HEK293 (cell line): Measurements from ENCODE around the gene DLGAP3.
A peak's percentile ranks its signal among the peaks of the same experiment; 100 is the strongest.

Source experiments
- AEBP2 ChIP-seq: fragments of 450-650 bp; formaldehyde crosslinking; IDR thresholded peaks from 2 replicates; pipeline ENCODE4 v1.5.1; 2016; ENCODE audit warnings: missing biosample characterization, missing genetic modification characterization, borderline replicate concordance
- BCL11A ChIP-seq: fragments of 450-650 bp; formaldehyde crosslinking; IDR thresholded peaks from 2 replicates; pipeline ENCODE4 v1.5.1; 2016; ENCODE audit warnings: low read depth, missing biosample characterization, missing genetic modification characterization
- KLF7 ChIP-seq: fragments of 450-650 bp; formaldehyde crosslinking; IDR thresholded peaks from 2 replicates; pipeline ENCODE4 v1.5.1; 2016; ENCODE audit warnings: missing biosample characterization, missing genetic modification characterization, borderline replicate concordance
- MYNN ChIP-seq: fragments of 450-650 bp; formaldehyde crosslinking; IDR thresholded peaks from 2 replicates; pipeline ENCODE4 v1.5.1; 2016; ENCODE audit warnings: missing biosample characterization, missing genetic modification characterization, borderline replicate concordance
- PATZ1 ChIP-seq: fragments of 450-650 bp; formaldehyde crosslinking; IDR thresholded peaks from 2 replicates; pipeline ENCODE4 v1.5.1; 2016; ENCODE audit warnings: missing biosample characterization, missing genetic modification characterization
- PRDM10 ChIP-seq: fragments of 450-650 bp; formaldehyde crosslinking; IDR thresholded peaks from 2 replicates; pipeline ENCODE4 v1.5.1; 2016; ENCODE audit warnings: missing biosample characterization, missing genetic modification characterization
- SCRT1 ChIP-seq: fragments of 450-650 bp; formaldehyde crosslinking; IDR thresholded peaks from 2 replicates; pipeline ENCODE4 v1.5.1; 2016; ENCODE audit warnings: missing biosample characterization, missing genetic modification characterization, borderline replicate concordance
- SP3 ChIP-seq: fragments of 450-650 bp; formaldehyde crosslinking; IDR thresholded peaks from 2 replicates; pipeline ENCODE4 v1.5.1; 2016; ENCODE audit warnings: missing biosample characterization, missing genetic modification characterization
- ZBTB26 ChIP-seq: fragments of 450-650 bp; formaldehyde crosslinking; optimal IDR thresholded peaks from 2 replicates; pipeline ENCODE3; 2016; ENCODE audit warnings: missing biosample characterization, mild to moderate bottlenecking, missing genetic modification characterization
- ZNF132 ChIP-seq: fragments of 450-650 bp; formaldehyde crosslinking; IDR thresholded peaks from 2 replicates; pipeline ENCODE4 v1.5.1; 2017; ENCODE audit warnings: missing biosample characterization, missing genetic modification characterization, borderline replicate concordance
- ZNF138 ChIP-seq: fragments of 450-650 bp; formaldehyde crosslinking; IDR thresholded peaks from 2 replicates; pipeline ENCODE4 v1.5.1; 2016; ENCODE audit warnings: missing biosample characterization, missing genetic modification characterization, borderline replicate concordance
- ZNF24 ChIP-seq: fragments of 450-650 bp; formaldehyde crosslinking; IDR thresholded peaks from 2 replicates; pipeline ENCODE4 v1.5.1; 2016; ENCODE audit warnings: missing biosample characterization, missing genetic modification characterization
- ZNF292 ChIP-seq: fragments of 450-650 bp; formaldehyde crosslinking; IDR thresholded peaks from 2 replicates; pipeline ENCODE4 v1.5.1; 2016; ENCODE audit warnings: low read depth, missing biosample characterization, missing genetic modification characterization, borderline replicate concordance
- ZNF366 ChIP-seq: fragments of 450-650 bp; formaldehyde crosslinking; conservative IDR thresholded peaks from 2 replicates; pipeline ENCODE4 v1.5.1; 2016; ENCODE audit warnings: missing biosample characterization, missing genetic modification characterization
- ZNF426 ChIP-seq: fragments of 450-650 bp; formaldehyde crosslinking; IDR thresholded peaks from 2 replicates; pipeline ENCODE4 v1.5.1; 2017; ENCODE audit warnings: missing biosample characterization, missing genetic modification characterization, mild to moderate bottlenecking, inconsistent platforms, moderate library complexity
- ZNF549 ChIP-seq: fragments of 450-650 bp; IDR thresholded peaks from 2 replicates; pipeline ENCODE4 v1.5.1; 2018; ENCODE audit warnings: missing biosample characterization, missing genetic modification characterization, mild to moderate bottlenecking, inconsistent platforms, moderate library complexity
- ZNF560 ChIP-seq: fragments of 450-650 bp; formaldehyde crosslinking; IDR thresholded peaks from 2 replicates; pipeline ENCODE4 v1.5.1; 2017; ENCODE audit warnings: missing biosample characterization, missing genetic modification characterization, borderline replicate concordance
- ZNF610 ChIP-seq: fragments of 450-650 bp; formaldehyde crosslinking; IDR thresholded peaks from 2 replicates; pipeline ENCODE4 v1.5.1; 2016; ENCODE audit warnings: missing biosample characterization, missing genetic modification characterization, borderline replicate concordance
- ZNF664 ChIP-seq: fragments of 450-650 bp; formaldehyde crosslinking; IDR thresholded peaks from 2 replicates; pipeline ENCODE4 v1.5.1; 2016; ENCODE audit warnings: missing biosample characterization, missing genetic modification characterization
- ZNF677 ChIP-seq: fragments of 450-650 bp; IDR thresholded peaks from 2 replicates; pipeline ENCODE4 v1.5.0; 2018; ENCODE audit warnings: missing biosample characterization, mild to moderate bottlenecking, missing genetic modification characterization, moderate library complexity
- ZNF768 ChIP-seq: fragments of 450-650 bp; formaldehyde crosslinking; IDR thresholded peaks from 2 replicates; pipeline ENCODE4 v1.5.1; 2018; ENCODE audit warnings: missing biosample characterization, mild to moderate bottlenecking, missing genetic modification characterization
- ZNF791 ChIP-seq: fragments of 450-650 bp; formaldehyde crosslinking; IDR thresholded peaks from 2 replicates; pipeline ENCODE4 v1.5.1; 2016; ENCODE audit warnings: missing biosample characterization, missing genetic modification characterization
- ZSCAN23 ChIP-seq: fragments of 450-650 bp; formaldehyde crosslinking; IDR thresholded peaks from 2 replicates; pipeline ENCODE4 v1.5.1; 2016; ENCODE audit warnings: missing biosample characterization, missing genetic modification characterization
- TF ChIP-seq, protein P1 (sequence below): fragments of 450-650 bp; formaldehyde crosslinking; IDR thresholded peaks from 2 replicates; pipeline ENCODE4 v1.5.1; 2017; ENCODE audit warnings: missing biosample characterization, missing genetic modification characterization
- TF ChIP-seq, protein P2 (sequence below): fragments of 450-650 bp; IDR thresholded peaks from 2 replicates; pipeline ENCODE4 v1.5.1; 2018; ENCODE audit warnings: missing biosample characterization, mild to moderate bottlenecking, missing genetic modification characterization

DLGAP3 gene

DNA sequence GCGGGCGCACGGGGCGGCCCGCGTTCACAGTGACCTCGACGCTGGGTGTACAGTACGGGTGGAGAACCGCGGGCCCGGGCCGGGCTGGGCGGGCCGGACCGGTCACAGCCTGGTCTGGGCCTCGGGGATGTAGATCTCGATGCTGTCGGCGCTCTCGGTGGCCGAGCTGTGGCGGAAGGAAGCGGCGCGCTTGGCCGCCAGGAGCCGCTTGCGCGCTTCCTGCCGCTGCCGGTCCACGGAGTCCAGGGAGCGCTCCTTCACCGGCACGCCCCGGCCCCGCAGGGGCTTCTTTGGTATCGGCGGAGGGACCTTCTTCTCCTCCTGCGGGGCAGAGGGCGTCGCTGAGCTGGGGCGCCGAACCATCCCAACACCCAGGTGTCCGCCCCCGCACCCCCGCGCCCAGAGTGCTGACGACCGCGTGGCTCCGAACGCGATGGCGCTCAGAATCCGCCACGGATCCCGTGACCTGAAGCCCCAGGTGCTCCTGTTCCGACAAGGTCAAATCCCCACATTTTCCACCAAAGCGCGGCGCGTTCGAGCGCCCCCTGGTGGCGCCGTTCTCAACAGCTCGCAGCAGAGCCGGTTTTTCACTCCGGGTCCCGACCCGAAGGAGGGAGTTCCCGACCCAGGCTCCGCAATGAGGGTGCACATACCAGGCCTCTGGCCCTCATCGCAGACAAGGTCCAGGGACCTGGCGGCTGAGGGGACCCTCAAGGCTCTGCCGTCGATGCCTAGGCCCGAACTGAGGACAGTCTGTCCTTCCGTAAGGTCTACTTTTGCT lies 63.3 kb downstream of the DLGAP3 start (continued):
- TF ChIP-seq MYNN (tag by site-specific recombination) = no peak
- no peak for TF ChIP-seq ZNF549
- no peak for TF ChIP-seq SCRT1 (tag by site-specific recombination)
- TF ChIP-seq KLF7 = no peak
- TF ChIP-seq ZNF132 (tag by site-specific recombination) = no peak
- no peak for TF ChIP-seq ZNF292 (tag by site-specific recombination)
- TF ChIP-seq ZNF768 = no peak
- no peak for TF ChIP-seq SP3 (tag by site-specific recombination)
- TF ChIP-seq, protein P1, sequence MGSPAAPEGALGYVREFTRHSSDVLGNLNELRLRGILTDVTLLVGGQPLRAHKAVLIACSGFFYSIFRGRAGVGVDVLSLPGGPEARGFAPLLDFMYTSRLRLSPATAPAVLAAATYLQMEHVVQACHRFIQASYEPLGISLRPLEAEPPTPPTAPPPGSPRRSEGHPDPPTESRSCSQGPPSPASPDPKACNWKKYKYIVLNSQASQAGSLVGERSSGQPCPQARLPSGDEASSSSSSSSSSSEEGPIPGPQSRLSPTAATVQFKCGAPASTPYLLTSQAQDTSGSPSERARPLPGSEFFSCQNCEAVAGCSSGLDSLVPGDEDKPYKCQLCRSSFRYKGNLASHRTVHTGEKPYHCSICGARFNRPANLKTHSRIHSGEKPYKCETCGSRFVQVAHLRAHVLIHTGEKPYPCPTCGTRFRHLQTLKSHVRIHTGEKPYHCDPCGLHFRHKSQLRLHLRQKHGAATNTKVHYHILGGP (tag by site-specific recombination) = no peak
- no peak for TF ChIP-seq ZNF138 (tag by site-specific recombination)
- TF ChIP-seq BCL11A (tag by site-specific recombination) = peak; percentile 19; the same call in 1 of the 2 replicates
- no peak for TF ChIP-seq ZSCAN23
- peak; percentile 18; the same call in 1 of the 2 replicates for TF ChIP-seq PATZ1 (tag by site-specific recombination)
- TF ChIP-seq ZNF677 (tag by site-specific recombination) = no peak
- TF ChIP-seq AEBP2 (tag by site-specific recombination) = no peak
- TF ChIP-seq ZNF24 (tag by site-specific recombination) = 0 out of 2 replicates have a peak, but pooled peaks have one; percentile 36
- no peak for TF ChIP-seq ZNF426 (tag by site-specific recombination)
- no peak for TF ChIP-seq ZNF791 (tag by site-specific recombination)
- TF ChIP-seq, protein P2, sequence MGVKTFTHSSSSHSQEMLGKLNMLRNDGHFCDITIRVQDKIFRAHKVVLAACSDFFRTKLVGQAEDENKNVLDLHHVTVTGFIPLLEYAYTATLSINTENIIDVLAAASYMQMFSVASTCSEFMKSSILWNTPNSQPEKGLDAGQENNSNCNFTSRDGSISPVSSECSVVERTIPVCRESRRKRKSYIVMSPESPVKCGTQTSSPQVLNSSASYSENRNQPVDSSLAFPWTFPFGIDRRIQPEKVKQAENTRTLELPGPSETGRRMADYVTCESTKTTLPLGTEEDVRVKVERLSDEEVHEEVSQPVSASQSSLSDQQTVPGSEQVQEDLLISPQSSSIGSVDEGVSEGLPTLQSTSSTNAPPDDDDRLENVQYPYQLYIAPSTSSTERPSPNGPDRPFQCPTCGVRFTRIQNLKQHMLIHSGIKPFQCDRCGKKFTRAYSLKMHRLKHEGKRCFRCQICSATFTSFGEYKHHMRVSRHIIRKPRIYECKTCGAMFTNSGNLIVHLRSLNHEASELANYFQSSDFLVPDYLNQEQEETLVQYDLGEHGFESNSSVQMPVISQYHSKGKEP (tag by site-specific recombination) = no peak
- TF ChIP-seq ZNF560 = no peak
- no peak for TF ChIP-seq ZNF664
- TF ChIP-seq ZNF366 (tag by site-specific recombination) = no peak
- TF ChIP-seq PRDM10 (tag by site-specific recombination) = peak; percentile 71
- no peak for TF ChIP-seq ZNF610 (tag by site-specific recombination)
- TF ChIP-seq ZBTB26 (tag by site-specific recombination) = peak; percentile 36
